ENCODE measurements around the gene NBPF6.
"Not testable (repeated sequence)": the region's sequence is repeated elsewhere in the genome, so short reads cannot be mapped to it uniquely, and the experiment has no call there.

DNA sequence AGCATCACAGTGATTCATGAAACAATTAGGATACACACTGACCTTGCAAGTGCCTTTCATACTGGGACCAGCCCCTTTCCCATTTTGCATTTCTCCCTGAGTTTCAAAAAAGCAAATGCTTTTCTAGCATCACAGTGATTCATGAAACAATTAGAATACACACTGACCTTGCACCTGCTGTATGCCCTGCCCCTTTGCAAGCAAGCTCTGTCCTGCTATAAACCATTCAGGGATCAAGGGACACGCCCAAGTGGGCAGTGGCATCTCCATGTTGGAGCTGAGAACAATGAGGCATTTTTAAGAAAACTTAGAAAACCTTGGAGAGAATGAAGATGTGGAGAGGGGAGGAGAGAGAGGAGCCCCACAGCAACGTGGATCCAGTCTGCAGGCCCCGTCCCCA lies 13.8 kb downstream of the NBPF6 start:
- TF ChIP-seq, protein P1, sequence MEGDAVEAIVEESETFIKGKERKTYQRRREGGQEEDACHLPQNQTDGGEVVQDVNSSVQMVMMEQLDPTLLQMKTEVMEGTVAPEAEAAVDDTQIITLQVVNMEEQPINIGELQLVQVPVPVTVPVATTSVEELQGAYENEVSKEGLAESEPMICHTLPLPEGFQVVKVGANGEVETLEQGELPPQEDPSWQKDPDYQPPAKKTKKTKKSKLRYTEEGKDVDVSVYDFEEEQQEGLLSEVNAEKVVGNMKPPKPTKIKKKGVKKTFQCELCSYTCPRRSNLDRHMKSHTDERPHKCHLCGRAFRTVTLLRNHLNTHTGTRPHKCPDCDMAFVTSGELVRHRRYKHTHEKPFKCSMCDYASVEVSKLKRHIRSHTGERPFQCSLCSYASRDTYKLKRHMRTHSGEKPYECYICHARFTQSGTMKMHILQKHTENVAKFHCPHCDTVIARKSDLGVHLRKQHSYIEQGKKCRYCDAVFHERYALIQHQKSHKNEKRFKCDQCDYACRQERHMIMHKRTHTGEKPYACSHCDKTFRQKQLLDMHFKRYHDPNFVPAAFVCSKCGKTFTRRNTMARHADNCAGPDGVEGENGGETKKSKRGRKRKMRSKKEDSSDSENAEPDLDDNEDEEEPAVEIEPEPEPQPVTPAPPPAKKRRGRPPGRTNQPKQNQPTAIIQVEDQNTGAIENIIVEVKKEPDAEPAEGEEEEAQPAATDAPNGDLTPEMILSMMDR (conservative IDR thresholded peaks at IDR 0.05), result not testable (repeated sequence)
- TF ChIP-seq EZH2 (IDR thresholded peaks at IDR 0.05; ENCODE audit: low read depth), result not testable (repeated sequence)
